Tibial nerve (tissue), 3 donors: Measurements from ENCODE around the gene CDAN1.

Experiments used
- CTCF ChIP-seq, 5 experiments: fragments of 200-600 bp in 3 of 5; fragments of 450-650 bp in 2 of 5; sonication (generic) in 3 of 5; IDR thresholded peaks; one replicate each; pipeline ENCODE4 v1.5.1; 2016 to 2019; ENCODE audit warnings: antibody characterized with exemption in 5 of 5, mild to moderate bottlenecking in 3 of 5, moderate library complexity in 2 of 5
- POLR2A ChIP-seq, 2 donors: fragments of 450-650 bp; IDR thresholded peaks; one replicate each; pipeline ENCODE4 v1.6.1; 2017; ENCODE audit warnings: antibody characterized with exemption in 2 of 2, mild to moderate bottlenecking in 2 of 2, moderate library complexity in 2 of 2

- no peak for TF ChIP-seq POLR2A (IDR thresholded peaks at IDR 0.05)
- TF ChIP-seq CTCF (IDR thresholded peaks at IDR 0.05), result no peak
Observed at GRCh38 chr15:42749266-42749665, 12.3 kb upstream of the CDAN1 start.
